ENCODE results near the gene ZCCHC9.
"Not testable (repeated sequence)": the region's sequence is repeated elsewhere in the genome, so short reads cannot be mapped to it uniquely, and the experiment has no call there.

DNA sequence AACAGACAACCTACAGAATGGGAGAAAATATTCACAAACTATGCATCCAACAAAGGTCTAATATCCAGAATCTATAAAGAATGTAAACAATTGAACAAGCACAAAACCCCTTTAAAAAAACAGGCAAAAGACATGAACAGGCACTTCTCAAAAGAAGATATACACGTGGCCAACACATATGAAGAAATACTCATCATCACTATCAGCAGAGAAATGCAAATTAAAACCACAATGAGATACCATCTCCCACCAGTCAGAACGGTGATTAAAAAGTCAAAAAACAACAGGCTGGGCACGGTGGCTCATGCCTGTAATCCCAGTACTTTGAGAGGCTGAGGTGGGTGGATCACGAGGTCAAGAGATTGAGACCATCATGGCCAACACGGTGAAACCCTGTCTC, 7.4 kb upstream of the ZCCHC9 start:
- TF ChIP-seq, protein P1, sequence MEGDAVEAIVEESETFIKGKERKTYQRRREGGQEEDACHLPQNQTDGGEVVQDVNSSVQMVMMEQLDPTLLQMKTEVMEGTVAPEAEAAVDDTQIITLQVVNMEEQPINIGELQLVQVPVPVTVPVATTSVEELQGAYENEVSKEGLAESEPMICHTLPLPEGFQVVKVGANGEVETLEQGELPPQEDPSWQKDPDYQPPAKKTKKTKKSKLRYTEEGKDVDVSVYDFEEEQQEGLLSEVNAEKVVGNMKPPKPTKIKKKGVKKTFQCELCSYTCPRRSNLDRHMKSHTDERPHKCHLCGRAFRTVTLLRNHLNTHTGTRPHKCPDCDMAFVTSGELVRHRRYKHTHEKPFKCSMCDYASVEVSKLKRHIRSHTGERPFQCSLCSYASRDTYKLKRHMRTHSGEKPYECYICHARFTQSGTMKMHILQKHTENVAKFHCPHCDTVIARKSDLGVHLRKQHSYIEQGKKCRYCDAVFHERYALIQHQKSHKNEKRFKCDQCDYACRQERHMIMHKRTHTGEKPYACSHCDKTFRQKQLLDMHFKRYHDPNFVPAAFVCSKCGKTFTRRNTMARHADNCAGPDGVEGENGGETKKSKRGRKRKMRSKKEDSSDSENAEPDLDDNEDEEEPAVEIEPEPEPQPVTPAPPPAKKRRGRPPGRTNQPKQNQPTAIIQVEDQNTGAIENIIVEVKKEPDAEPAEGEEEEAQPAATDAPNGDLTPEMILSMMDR (IDR thresholded peaks at IDR 0.05): not testable (repeated sequence)
- not testable (repeated sequence) for TF ChIP-seq POLR2A, EP300 (IDR thresholded peaks at IDR 0.05)

Data from gastroesophageal sphincter (tissue), 3 donors.